Left ventricle myocardium inferior (tissue), 1 donor: ENCODE measurements around the gene RIN3. TPM values are rescaled to one million over a fixed set of nuclear protein-coding genes. Genes with fewer than 3 reads are reported as not detected.

Source experiments
- DNase-seq: peaks from one replicate; pipeline ENCODE4 v3.0.0-alpha.2; 2020
- H3K27ac ChIP-seq: fragments of 200-600 bp; replicated peaks from 2 replicates; pipeline ENCODE4 v1.8.0; 2021
- H3K27me3 ChIP-seq: fragments of 200-600 bp; 2 replicates; pipeline ENCODE4 v1.8.0; 2021; ENCODE audit warnings: low read depth
- H3K36me3 ChIP-seq: fragments of 200-600 bp; 2 replicates; pipeline ENCODE4 v1.8.0; 2021
- H3K4me1 ChIP-seq: fragments of 200-600 bp; 2 replicates; pipeline ENCODE4 v1.8.0; 2021
- H3K4me3 ChIP-seq: fragments of 200-600 bp; 2 replicates; pipeline ENCODE4 v1.8.0; 2021; ENCODE audit warnings: mild to moderate bottlenecking, moderate library complexity
- H3K9me3 ChIP-seq: fragments of 200-600 bp; replicated peaks from 2 replicates; pipeline ENCODE4 v1.8.0; 2021
- CTCF ChIP-seq: fragments of 200-600 bp; IDR thresholded peaks from 2 replicates; pipeline ENCODE4 v1.8.0; 2021; ENCODE audit warnings: antibody characterized with exemption, mild to moderate bottlenecking, borderline replicate concordance
- intact Hi-C: fragments of 100-400 bp; cut with micrococcal nuclease; formaldehyde crosslinking; loops from one replicate; pipeline ENCODE4 v1.11.0; 2022
- total RNA-seq: library from RNA; stranded (reverse); fragmentation: NEBNext Ultra II Directional; extraction: Animal tissue kit (Norgen Biotek cat#: 25700); gene quantifications from one replicate; pipeline ENCODE4 v1.2.1, GENCODE V29; 2021
- donor health status: DM: no; HTN: yes; CAD: no; lungs with severe emphysema.

RIN3 gene
- total RNA-seq, 1 donor from 2014 or later, result 13.8 TPM

- intact Hi-C loops, result no loop called here
- no peak for TF ChIP-seq CTCF
Measured at GRCh38 chr14:92512807-92513203, 776 bp upstream of the RIN3 start.

DNA sequence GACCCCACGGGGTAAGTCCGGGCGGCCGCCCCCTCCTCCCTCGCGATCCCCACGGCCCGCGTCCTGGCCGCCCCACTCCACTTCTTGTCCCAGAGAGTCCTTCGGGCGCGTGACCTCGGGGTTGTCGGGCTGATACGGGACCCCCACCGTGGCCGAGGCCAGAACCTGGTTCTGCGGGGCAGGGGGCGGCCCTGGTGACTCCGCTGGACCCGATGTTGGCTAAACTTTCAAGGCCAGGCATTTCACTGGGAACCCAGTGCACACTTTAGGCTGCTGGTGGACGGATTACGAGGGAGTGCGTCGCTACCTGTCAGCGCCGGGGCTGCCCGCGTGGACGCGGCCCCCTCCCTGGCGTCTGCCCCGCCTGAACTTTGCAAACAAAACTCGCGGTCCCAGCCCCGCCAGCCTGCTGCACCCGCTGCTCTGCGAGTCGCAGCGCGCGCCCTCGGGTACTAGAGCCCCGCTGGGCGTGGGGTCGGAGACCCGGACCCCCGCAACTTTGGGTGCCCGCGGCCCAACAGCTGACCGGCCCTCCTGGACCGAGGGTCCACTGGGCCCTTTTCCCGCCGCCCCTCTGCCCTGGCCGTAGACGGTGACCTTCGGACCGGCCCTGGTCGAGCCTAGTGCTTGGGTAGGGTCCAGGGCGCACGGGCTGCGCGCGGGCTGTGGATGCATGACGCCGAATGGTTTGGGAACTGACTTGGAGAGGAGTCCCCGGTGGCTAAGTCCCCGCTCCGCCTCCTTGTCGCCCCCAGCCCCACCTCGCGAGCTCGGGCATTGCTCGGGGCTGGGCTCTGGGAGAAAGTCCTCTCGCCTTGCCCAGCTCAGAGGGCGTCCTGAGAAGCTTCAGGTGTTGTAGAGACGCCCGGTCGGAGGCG, 624 bp downstream of the RIN3 start:
- Histone ChIP-seq H3K27ac (peak overlapping the region; percentile 94), H3K4me1 (peaks cover 74% of the 10 kb centered on the region), H3K27me3 (no peaks in the 10 kb centered on the region), H3K36me3 (no peaks in the 10 kb centered on the region), H3K4me3 (peak overlapping the region; percentile 89), H3K9me3 (no peaks in the 10 kb centered on the region)
- intact Hi-C loops, result no loop called here
- DNase-seq, result no peak
- no peak for TF ChIP-seq CTCF

More at GRCh38 chr14:92512807-92513203, 776 bp upstream of the RIN3 start:
- Histone ChIP-seq H3K4me1 (peaks cover 64% of the 10 kb centered on the region), H3K9me3 (no peaks in the 10 kb centered on the region), H3K4me3 (peak overlapping the region; percentile 89), H3K27me3 (no peaks in the 10 kb centered on the region), H3K36me3 (no peaks in the 10 kb centered on the region), H3K27ac (peak overlapping the region; percentile 94)
- DNase-seq, result no peak

DNA sequence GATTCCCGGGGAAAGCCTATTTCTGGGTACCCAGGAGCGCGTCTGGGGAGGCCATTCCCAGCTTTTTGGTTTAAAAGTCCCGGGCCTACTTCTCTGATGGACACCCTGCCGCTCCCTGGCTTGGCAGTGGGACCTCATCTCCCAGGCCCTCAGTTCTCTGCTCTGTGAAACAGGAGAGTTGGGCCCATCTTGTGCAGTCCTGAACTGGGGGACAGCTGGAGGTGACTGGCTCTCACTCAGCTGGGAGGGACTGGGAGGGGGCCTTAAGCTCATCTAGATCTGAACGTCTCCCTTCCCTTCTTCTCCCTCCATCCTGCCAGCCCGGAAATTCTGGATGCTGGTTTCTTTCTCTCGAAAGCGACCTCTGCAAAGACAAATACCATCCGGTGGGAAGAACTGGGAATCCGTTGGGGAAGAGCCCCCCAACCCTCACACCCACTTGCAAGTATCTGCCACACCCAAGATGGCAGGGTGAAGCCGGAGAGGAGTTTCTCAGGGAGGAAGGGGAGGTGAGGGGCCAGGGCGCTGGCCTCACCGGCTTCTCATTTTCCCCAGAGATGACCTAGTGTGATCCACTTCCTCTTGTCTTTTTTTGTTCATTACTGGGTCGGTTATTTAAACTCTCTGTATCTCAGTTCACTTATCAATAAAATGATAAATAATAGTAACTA, 1.4 kb downstream of the RIN3 start:
- H3K27ac ChIP-seq, result peak overlapping the region; percentile 94

DNA sequence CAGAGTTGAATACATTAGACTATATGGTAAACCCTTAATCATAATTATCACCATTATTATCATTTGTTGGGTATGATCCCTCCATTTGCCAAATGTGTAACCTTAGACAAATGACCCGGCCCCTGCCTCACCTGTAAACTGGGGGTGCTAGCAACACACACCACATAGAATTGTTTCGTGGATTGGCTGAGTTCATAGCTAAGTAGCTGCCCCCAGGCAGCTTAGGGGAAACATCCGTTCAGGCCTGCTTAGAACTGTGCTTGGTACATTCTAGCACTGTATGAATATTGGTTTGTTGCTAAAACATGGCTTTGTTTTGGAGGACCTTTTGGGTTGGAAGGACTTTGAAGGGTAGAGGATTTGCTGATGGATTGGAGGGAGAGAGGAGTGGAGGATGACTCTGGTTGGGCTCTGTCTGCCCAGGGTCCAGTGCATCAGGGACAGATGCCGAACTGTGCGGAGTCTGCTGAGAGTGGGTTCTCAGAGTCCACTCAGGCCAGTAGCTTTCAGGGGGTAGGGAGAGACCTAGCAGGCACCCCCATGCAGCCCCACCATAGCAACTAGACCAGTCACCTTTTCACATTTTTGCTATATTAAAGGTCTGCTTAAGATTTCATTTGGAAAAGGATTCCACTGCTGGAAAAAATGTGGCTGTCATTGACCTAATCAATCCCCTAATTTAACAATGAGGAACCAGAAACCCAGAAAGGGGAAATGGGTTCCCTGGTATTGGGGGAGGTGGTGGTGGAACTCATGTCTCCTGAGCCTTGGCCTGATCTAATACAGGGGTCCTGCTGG, 2.2 kb downstream of the RIN3 start:
- H3K36me3 ChIP-seq, result no peaks in the 10 kb centered on the region
- H3K4me1 ChIP-seq, result peaks cover 74% of the 10 kb centered on the region
- H3K27me3 ChIP-seq, result no peaks in the 10 kb centered on the region
- H3K9me3 ChIP-seq, result no peaks in the 10 kb centered on the region
- peak overlapping the region; percentile 89 for H3K4me3 ChIP-seq
- peak overlapping the region; percentile 94 for H3K27ac ChIP-seq
- DNase-seq, result no peak
- TF ChIP-seq CTCF, result no peak
- intact Hi-C loops, result no loop called here

More for the DNA sequence above, 1.4 kb downstream of the RIN3 start:
- intact Hi-C loops, result no loop called here
- H3K9me3 ChIP-seq, result no peaks in the 10 kb centered on the region
- no peak for DNase-seq
- peak overlapping the region; percentile 89 for H3K4me3 ChIP-seq
- no peak for TF ChIP-seq CTCF
- peaks cover 74% of the 10 kb centered on the region for H3K4me1 ChIP-seq
- H3K27me3 ChIP-seq, result no peaks in the 10 kb centered on the region
- H3K36me3 ChIP-seq, result no peaks in the 10 kb centered on the region

DNA sequence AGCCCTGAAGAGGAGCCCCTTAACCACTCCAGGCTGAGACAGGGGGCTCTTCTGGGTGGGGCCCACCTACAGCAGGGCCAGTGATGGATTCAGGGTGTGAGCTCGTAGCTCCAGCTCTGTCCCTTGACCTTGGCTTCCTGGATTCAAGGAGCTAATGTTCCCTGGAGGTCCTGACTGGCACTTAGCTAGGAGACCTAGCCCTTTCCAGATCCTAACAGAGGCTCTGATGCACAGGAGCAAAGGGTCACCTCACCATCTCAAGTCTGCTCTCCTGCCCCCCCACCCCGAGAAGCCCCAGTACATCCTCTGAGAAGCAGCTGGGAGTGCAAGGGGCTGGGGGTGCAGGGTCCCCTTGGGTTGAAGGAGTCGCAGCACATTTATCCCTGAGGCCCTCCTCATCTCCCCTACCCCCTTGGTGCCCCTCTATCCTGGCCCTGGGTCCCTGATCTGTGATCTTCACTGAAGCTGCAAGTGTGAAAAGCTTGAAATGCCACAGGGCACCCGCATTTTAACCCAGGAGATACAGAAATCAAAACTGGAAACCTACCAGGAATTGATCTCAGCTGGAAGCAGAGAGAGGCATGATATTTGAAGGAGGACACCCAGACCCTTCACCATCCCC, 2.9 kb downstream of the RIN3 start:
- Histone ChIP-seq H3K4me3 (no peak overlapping the region), H3K9me3 (no peaks in the 10 kb centered on the region), H3K36me3 (no peaks in the 10 kb centered on the region), H3K27me3 (no peaks in the 10 kb centered on the region), H3K27ac (peak overlapping the region; percentile 12), H3K4me1 (peaks cover 68% of the 10 kb centered on the region)
- intact Hi-C loops, result no loop called here
- no peak for TF ChIP-seq CTCF
- DNase-seq, result no peak
